ENCODE results near the gene RAB11A. TPM values are rescaled to one million over a fixed set of nuclear protein-coding genes. Genes with fewer than 3 reads are reported as not detected.

The RAB11A gene
- total and polyA plus RNA-seq, 4 experiments from 2014 or later = 84.7 to 265 (median 171) TPM

GRCh38 chr15:65918945-65919344 lies 49.7 kb downstream of the RAB11A start:
- Mint-ChIP-seq H3K4me1 (peaks cover 6 to 25% (median 9%) of the 10 kb centered on the region in 4 donors), H3K27ac (peak overlapping the region in 2 of 7 donors; percentile 25 to 38), H3K27me3 (no peaks in the 10 kb centered on the region), H3K9me3 (no peaks in the 10 kb centered on the region), H3K36me3 (no peaks in the 10 kb centered on the region), H3K4me3 (no peak overlapping the region)
- Histone ChIP-seq H3K36me3 (ENCODE audit: insufficient read depth, low read length) (no peaks in the 10 kb centered on the region), H3K4me1 (ENCODE audit: insufficient read depth, low read length) (peaks cover 7% of the 10 kb centered on the region), H3K9me3 (ENCODE audit: control insufficient read depth in 1 of 2, low read length in 2 of 2) (no peaks in the 10 kb centered on the region), H3K27me3 (ENCODE audit: insufficient read depth, low read length) (no peaks in the 10 kb centered on the region), H3K4me3 (ENCODE audit: low read length in 2 of 2) (no peak overlapping the region), H3K27ac (ENCODE audit: low read depth, low read length) (no peak overlapping the region)
- CTCF ChIA-PET (ENCODE audit: partially characterized antibody) = no interaction called here
- intact Hi-C loops (cut with micrococcal nuclease) = no loop called here
- no peak for DNase-seq
- POLR2A ChIA-PET (ENCODE audit: partially characterized antibody) = no interaction called here

GRCh38 chr15:65919353-65919752 lies 50.1 kb downstream of the RAB11A start:
- Histone ChIP-seq H3K9me3 (ENCODE audit: control insufficient read depth in 1 of 2, low read length in 2 of 2) (no peaks in the 10 kb centered on the region), H3K27me3 (ENCODE audit: insufficient read depth, low read length) (no peaks in the 10 kb centered on the region), H3K4me3 (ENCODE audit: low read length in 2 of 2) (no peak overlapping the region), H3K4me1 (ENCODE audit: insufficient read depth, low read length) (peaks cover 7% of the 10 kb centered on the region), H3K36me3 (ENCODE audit: insufficient read depth, low read length) (no peaks in the 10 kb centered on the region), H3K27ac (ENCODE audit: low read depth, low read length) (no peak overlapping the region)
- ChIA-PET POLR2A (ENCODE audit: partially characterized antibody) (no interaction called here), CTCF (ENCODE audit: partially characterized antibody) (no interaction called here)
- no peak overlapping the region for H3K4me3 Mint-ChIP-seq
- no peaks in the 10 kb centered on the region for H3K9me3 Mint-ChIP-seq
- no peaks in the 10 kb centered on the region for H3K36me3 Mint-ChIP-seq
- H3K27ac Mint-ChIP-seq = no peak overlapping the region
- no peak for DNase-seq
- peaks cover 6 to 25% (median 9%) of the 10 kb centered on the region in 4 donors for H3K4me1 Mint-ChIP-seq
- intact Hi-C loops (cut with micrococcal nuclease) = no loop called here
- H3K27me3 Mint-ChIP-seq = no peaks in the 10 kb centered on the region

GRCh38 chr15:65920121-65920520 lies 50.8 kb downstream of the RAB11A start:
- no peaks in the 10 kb centered on the region for H3K36me3 ChIP-seq (ENCODE audit: insufficient read depth, low read length)
- H3K4me1 ChIP-seq (ENCODE audit: insufficient read depth, low read length) = peaks cover 7% of the 10 kb centered on the region
- ChIA-PET POLR2A (ENCODE audit: partially characterized antibody) (no interaction called here), CTCF (ENCODE audit: partially characterized antibody) (interaction anchor here (1.4 kb wide), 1 partner anchor 10 kb away, joined by 3 read pairs; no protein-coding TSS in a partner anchor)
- H3K27me3 ChIP-seq (ENCODE audit: insufficient read depth, low read length) = no peaks in the 10 kb centered on the region
- Mint-ChIP-seq H3K27ac (no peak overlapping the region), H3K4me1 (peaks cover 6 to 25% (median 9%) of the 10 kb centered on the region in 4 donors), H3K27me3 (no peaks in the 10 kb centered on the region), H3K36me3 (no peaks in the 10 kb centered on the region), H3K4me3 (no peak overlapping the region), H3K9me3 (no peaks in the 10 kb centered on the region)
- H3K4me3 ChIP-seq (ENCODE audit: low read length in 2 of 2) = no peak overlapping the region
- H3K9me3 ChIP-seq (ENCODE audit: control insufficient read depth in 1 of 2, low read length in 2 of 2) = no peaks in the 10 kb centered on the region
- H3K27ac ChIP-seq (ENCODE audit: low read depth, low read length) = no peak overlapping the region
- no peak for DNase-seq
- intact Hi-C loops (cut with micrococcal nuclease) = no loop called here

- H3K4me3 Mint-ChIP-seq = no peak overlapping the region
- peaks cover 7% of the 10 kb centered on the region for H3K4me1 ChIP-seq (ENCODE audit: insufficient read depth, low read length)
- ChIA-PET CTCF (ENCODE audit: partially characterized antibody) (interaction anchor here (1.4 kb wide), 1 partner anchor 10 kb away, joined by 3 read pairs; no protein-coding TSS in a partner anchor), POLR2A (ENCODE audit: partially characterized antibody) (no interaction called here)
- intact Hi-C loops (cut with micrococcal nuclease) = no loop called here
- no peaks in the 10 kb centered on the region for H3K36me3 ChIP-seq (ENCODE audit: insufficient read depth, low read length)
- H3K27me3 Mint-ChIP-seq = no peaks in the 10 kb centered on the region
- no peaks in the 10 kb centered on the region for H3K9me3 ChIP-seq (ENCODE audit: control insufficient read depth in 1 of 2, low read length in 2 of 2)
- no peaks in the 10 kb centered on the region for H3K27me3 ChIP-seq (ENCODE audit: insufficient read depth, low read length)
- no peaks in the 10 kb centered on the region for H3K9me3 Mint-ChIP-seq
- H3K4me1 Mint-ChIP-seq = peaks cover 5 to 17% (median 9%) of the 10 kb centered on the region in 4 donors
- no peaks in the 10 kb centered on the region for H3K36me3 Mint-ChIP-seq
- DNase-seq = no peak
- no peak overlapping the region for H3K27ac ChIP-seq (ENCODE audit: low read depth, low read length)
- no peak overlapping the region for H3K4me3 ChIP-seq (ENCODE audit: low read length in 2 of 2)
- peak overlapping the region in 1 of 7 donors; percentile 40 for H3K27ac Mint-ChIP-seq
These were observed 51.6 kb downstream of the RAB11A start for GRCh38 chr15:65920825-65921309.

GRCh38 chr15:65921780-65922179 lies 52.5 kb downstream of the RAB11A start:
- no peaks in the 10 kb centered on the region for H3K4me1 ChIP-seq (ENCODE audit: insufficient read depth, low read length)

GRCh38 chr15:65922621-65923020 lies 53.3 kb downstream of the RAB11A start:
- POLR2A ChIA-PET (ENCODE audit: partially characterized antibody) = no interaction called here
- Histone ChIP-seq H3K27me3 (ENCODE audit: insufficient read depth, low read length) (no peaks in the 10 kb centered on the region), H3K9me3 (ENCODE audit: control insufficient read depth in 1 of 2, low read length in 2 of 2) (no peaks in the 10 kb centered on the region), H3K4me1 (ENCODE audit: insufficient read depth, low read length) (no peaks in the 10 kb centered on the region), H3K36me3 (ENCODE audit: insufficient read depth, low read length) (no peaks in the 10 kb centered on the region), H3K4me3 (ENCODE audit: low read length in 2 of 2) (no peak overlapping the region), H3K27ac (ENCODE audit: low read depth, low read length) (no peak overlapping the region)
- intact Hi-C loops (cut with micrococcal nuclease) = no loop called here
- Mint-ChIP-seq H3K4me1 (peaks cover 0 to 1% (median under 1%) of the 10 kb centered on the region in 4 donors), H3K9me3 (no peaks in the 10 kb centered on the region), H3K27me3 (no peaks in the 10 kb centered on the region), H3K36me3 (no peaks in the 10 kb centered on the region), H3K27ac (no peak overlapping the region), H3K4me3 (no peak overlapping the region)
- CTCF ChIA-PET (ENCODE audit: partially characterized antibody) = no interaction called here
- DNase-seq = no peak

More at GRCh38 chr15:65921780-65922179, 52.5 kb downstream of the RAB11A start:
- no peak overlapping the region for H3K4me3 ChIP-seq (ENCODE audit: low read length in 2 of 2)
- no peak overlapping the region for H3K4me3 Mint-ChIP-seq
- H3K27ac Mint-ChIP-seq = no peak overlapping the region
- CTCF ChIA-PET (ENCODE audit: partially characterized antibody) = interaction anchor here (0.6 kb wide), 1 partner anchor 43 kb away, joined by 3 read pairs; no protein-coding TSS in a partner anchor
- H3K9me3 Mint-ChIP-seq = no peaks in the 10 kb centered on the region
- DNase-seq = no peak
- no peaks in the 10 kb centered on the region for H3K27me3 ChIP-seq (ENCODE audit: insufficient read depth, low read length)
- no peaks in the 10 kb centered on the region for H3K9me3 ChIP-seq (ENCODE audit: control insufficient read depth in 1 of 2, low read length in 2 of 2)
- POLR2A ChIA-PET (ENCODE audit: partially characterized antibody) = no interaction called here
- no peak overlapping the region for H3K27ac ChIP-seq (ENCODE audit: low read depth, low read length)
- peaks cover 5 to 10% (median 6%) of the 10 kb centered on the region in 4 donors for H3K4me1 Mint-ChIP-seq
- intact Hi-C loops (cut with micrococcal nuclease) = no loop called here
- no peaks in the 10 kb centered on the region for H3K27me3 Mint-ChIP-seq
- H3K36me3 Mint-ChIP-seq = no peaks in the 10 kb centered on the region
- H3K36me3 ChIP-seq (ENCODE audit: insufficient read depth, low read length) = no peaks in the 10 kb centered on the region

GRCh38 chr15:65923264-65923663 lies 54.0 kb downstream of the RAB11A start:
- Mint-ChIP-seq H3K36me3 (no peaks in the 10 kb centered on the region), H3K4me1 (no peaks in the 10 kb centered on the region), H3K9me3 (no peaks in the 10 kb centered on the region), H3K27me3 (no peaks in the 10 kb centered on the region), H3K4me3 (no peak overlapping the region), H3K27ac (peak overlapping the region in 2 of 7 donors; percentile 24 to 79)
- Histone ChIP-seq H3K27ac (ENCODE audit: low read depth, low read length) (no peak overlapping the region), H3K36me3 (ENCODE audit: insufficient read depth, low read length) (no peaks in the 10 kb centered on the region), H3K4me3 (ENCODE audit: low read length in 2 of 2) (no peak overlapping the region), H3K9me3 (ENCODE audit: control insufficient read depth in 1 of 2, low read length in 2 of 2) (no peaks in the 10 kb centered on the region), H3K4me1 (ENCODE audit: insufficient read depth, low read length) (no peaks in the 10 kb centered on the region), H3K27me3 (ENCODE audit: insufficient read depth, low read length) (no peaks in the 10 kb centered on the region)
- no peak for DNase-seq
- CTCF ChIA-PET (ENCODE audit: partially characterized antibody) = no interaction called here
- intact Hi-C loops (cut with micrococcal nuclease) = no loop called here
- POLR2A ChIA-PET (ENCODE audit: partially characterized antibody) = no interaction called here

- H3K27me3 Mint-ChIP-seq = no peaks in the 10 kb centered on the region
- H3K27ac ChIP-seq (ENCODE audit: low read depth, low read length) = no peak overlapping the region
- H3K27me3 ChIP-seq (ENCODE audit: insufficient read depth, low read length) = no peaks in the 10 kb centered on the region
- no peaks in the 10 kb centered on the region for H3K9me3 ChIP-seq (ENCODE audit: control insufficient read depth in 1 of 2, low read length in 2 of 2)
- no peaks in the 10 kb centered on the region for H3K9me3 Mint-ChIP-seq
- DNase-seq = no peak
- H3K27ac Mint-ChIP-seq = no peak overlapping the region
- POLR2A ChIA-PET (ENCODE audit: partially characterized antibody) = no interaction called here
- no peaks in the 10 kb centered on the region for H3K36me3 ChIP-seq (ENCODE audit: insufficient read depth, low read length)
- no peaks in the 10 kb centered on the region for H3K4me1 Mint-ChIP-seq
- no peaks in the 10 kb centered on the region for H3K36me3 Mint-ChIP-seq
- CTCF ChIA-PET (ENCODE audit: partially characterized antibody) = no interaction called here
- H3K4me1 ChIP-seq (ENCODE audit: insufficient read depth, low read length) = no peaks in the 10 kb centered on the region
- no peak overlapping the region for H3K4me3 Mint-ChIP-seq
- H3K4me3 ChIP-seq (ENCODE audit: low read length in 2 of 2) = no peak overlapping the region
- intact Hi-C loops (cut with micrococcal nuclease) = no loop called here
These were observed 54.7 kb downstream of the RAB11A start for GRCh38 chr15:65924004-65924403.

All from CD4-positive, alpha-beta memory T cell (primary cell).